NCI-H524 treated with DMSO at 0.1 percent for 48 hours (cell line): Measurements from ENCODE around the gene ADIG.

Experiments
- DNase-seq: peaks from one replicate; lab custom pipeline; 2025; lab: John Stamatoyannopoulos, UW

ADIG gene

DNA sequence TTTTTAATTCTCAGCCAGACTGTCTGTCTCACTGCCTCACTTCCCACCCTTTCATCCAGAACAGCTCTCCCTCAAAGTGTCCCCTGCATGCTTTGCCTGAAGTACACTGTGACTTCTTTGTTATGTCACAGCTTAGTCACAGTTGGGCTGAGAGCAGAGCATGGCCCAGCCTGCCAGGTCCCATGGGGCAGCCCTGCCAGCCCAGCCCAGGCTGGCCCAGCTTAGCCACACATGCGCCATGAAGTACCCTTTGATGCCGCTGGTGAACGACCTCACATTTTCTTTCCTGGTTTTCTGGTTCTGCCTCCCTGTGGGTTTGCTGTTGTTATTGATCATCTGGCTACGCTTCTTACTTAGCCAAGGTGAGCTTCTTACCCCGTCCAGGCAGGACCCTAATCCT, at the start of gene ADIG:
TSS of gene ADIG (plus strand) at position 185 of the 400 bp plus-strand sequence. CDS start at position 239, 54 bp downstream.
- DNase-seq, result no peak

DNA sequence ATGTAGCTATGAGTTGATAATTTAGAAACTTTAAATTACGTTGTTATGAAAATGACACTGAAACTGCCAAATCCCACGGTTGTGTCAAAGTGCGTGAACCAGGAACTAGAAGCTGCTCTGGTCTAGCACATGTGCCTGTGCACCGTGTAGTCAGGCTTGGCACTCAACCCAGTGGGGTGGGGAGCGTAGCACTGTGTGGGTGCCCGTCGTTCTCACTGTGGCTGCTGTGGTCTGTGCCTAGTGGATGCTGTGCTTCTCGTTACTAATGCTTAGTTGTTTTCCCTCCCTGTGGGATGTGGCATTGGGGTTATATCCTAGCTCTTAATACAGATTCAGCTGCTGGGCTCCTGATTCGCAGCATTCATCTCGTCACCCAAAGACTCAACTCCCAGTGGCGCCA, 46.2 kb upstream of the ADIG start:
- DNase-seq, result no peak

DNA sequence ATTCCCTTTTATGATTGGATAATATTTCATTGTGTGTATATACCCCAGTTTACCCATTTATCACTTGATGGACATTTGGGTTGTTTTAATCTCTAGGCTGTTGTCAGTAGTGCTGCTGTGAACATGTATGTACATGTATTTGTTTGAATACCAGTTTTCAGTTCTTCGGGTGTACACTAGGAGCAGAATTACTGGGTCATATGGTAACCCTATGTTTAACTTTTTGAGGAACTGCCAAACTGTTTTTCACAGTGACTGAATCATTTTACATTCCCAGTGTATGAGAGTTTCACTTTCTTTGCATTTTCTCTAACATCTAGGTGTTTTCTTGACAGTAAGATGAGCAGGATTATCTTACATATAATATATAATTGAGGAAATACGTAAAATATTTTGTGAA, 44.7 kb upstream of the ADIG start:
- no peak for DNase-seq

DNA sequence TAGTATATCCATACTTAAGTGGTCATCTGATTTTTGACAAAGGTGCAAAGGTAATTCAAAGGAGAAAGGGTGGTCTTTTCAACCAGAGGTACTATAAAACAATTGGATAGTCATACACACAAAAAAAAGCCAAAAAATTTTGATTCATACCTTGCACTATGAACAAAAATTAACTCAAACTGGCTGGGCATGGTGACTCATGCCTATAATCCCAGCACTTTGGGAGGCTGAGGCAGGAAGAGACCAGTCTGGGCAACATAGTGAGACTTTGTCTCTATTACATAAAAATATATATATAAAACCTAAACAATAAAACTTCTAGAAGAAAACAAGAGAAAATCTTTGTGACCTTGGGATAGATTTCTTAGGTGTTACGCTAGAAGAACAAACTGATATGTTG, 43.8 kb upstream of the ADIG start:
- DNase-seq, result no peak

DNA sequence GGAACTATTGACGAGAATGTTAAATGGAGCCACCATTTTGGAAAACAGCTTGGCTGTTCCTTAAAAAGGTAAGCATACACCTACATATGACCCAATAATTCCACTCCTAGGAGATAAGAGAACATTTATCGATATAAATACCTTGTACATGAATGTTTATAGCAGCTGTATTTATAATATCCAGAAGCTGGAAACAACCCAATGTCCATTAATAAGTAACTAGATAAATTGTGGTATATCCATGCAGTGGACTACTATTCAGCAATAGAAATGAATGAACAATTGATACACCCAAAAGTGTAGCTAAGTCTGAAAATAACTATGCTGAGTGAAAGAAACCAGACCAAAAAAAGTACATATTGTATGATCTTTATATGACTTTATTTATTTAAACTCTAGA, 42.2 kb upstream of the ADIG start:
- DNase-seq, result no peak

DNA sequence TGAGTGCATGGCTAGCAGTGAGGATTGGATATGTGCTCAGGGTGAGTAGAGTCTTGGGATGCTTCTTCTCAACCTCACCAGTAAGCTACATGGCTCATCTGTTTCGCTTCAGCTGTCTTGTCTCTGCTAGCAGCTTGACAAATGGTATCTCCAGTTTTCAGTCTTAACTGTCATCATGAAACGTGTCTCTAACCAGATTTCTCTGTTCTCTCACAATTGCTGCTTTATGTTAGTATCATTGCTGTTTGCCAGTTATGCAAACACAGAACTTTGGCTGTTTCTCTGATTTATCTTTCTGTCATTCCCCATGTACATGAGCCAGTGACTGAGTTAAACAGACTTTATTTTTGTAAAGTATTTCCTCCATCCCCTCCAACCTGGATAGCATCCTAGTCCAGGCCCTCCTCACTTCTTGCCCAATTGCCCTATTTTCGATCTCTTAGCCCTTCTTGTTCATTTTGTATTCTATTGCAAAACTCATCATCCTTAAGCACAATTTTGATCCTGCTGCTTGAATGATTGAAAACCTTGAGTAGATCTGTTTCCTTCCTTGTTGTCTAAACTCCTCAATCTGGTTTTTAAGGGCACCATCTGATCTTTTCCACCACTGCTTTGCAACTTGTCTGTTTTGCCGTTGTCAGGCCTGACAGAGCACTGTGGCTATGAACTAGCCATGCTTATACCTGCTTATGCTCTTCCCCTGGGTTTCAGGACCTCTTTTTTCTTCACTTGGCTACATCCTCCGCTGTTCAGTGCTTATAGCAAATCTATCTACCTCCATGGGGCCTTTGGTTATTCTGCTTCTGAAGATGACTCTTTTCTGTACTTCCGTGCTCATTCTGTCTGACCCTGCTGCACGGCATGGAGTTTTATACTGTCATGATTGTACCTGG, 37.7 kb upstream of the ADIG start:
- DNase-seq, result no peak

DNA sequence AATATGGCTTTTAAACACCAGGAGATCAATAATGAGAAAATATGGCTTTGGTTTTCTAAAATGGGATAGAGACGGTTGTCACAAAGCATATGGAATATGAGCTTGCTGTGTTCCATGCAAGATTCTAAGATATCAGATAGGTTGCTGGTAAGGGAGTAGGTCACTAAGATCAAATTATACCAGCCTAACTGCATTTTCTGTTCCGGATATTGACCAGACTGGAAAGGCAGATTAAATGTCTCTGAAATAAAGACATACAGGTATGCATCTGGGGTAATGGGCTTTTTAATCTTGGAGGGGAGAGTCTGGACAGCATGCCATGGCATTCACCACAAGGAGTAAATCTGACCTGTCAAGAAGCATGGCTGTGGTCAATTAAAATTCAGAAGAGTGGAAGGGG, 35.2 kb upstream of the ADIG start:
- DNase-seq, result no peak

DNA sequence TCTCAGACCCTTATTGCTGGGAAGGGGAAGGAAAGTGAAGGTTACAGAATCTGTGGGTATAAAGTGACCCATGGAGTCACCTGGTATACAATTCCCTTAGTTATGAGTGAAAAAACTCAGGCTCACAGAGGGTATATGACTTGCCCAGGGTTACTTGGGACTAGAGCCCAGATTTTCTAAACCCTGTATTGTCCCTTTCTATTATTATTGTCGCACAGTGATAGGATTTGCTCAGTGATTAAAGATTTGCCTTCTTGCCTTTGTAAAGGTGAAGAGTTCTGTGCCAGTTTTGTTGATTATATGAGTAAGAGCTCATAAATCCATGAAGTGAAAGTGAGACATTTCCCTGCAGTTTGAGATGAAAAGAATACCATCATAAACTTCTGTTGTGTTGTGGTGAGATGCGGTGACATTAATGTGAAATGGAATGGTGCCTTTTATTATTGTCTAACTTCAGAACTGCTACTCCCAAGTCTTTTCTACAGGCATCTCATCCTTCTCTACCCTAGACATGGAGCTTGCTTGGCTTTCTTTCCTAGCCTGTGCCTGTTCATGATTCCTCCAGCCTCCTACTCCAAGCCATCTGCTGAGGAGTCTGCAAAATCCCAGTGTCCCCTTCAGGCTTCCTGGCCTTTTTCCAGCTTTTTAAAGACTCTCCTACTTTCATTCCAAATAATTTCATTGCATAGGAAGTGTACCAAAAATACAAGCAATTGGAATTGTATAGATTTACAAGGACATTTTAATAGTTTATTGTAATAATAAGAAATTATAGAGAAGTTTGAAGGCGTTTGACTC, 33.5 kb upstream of the ADIG start:
- DNase-seq, result no peak

DNA sequence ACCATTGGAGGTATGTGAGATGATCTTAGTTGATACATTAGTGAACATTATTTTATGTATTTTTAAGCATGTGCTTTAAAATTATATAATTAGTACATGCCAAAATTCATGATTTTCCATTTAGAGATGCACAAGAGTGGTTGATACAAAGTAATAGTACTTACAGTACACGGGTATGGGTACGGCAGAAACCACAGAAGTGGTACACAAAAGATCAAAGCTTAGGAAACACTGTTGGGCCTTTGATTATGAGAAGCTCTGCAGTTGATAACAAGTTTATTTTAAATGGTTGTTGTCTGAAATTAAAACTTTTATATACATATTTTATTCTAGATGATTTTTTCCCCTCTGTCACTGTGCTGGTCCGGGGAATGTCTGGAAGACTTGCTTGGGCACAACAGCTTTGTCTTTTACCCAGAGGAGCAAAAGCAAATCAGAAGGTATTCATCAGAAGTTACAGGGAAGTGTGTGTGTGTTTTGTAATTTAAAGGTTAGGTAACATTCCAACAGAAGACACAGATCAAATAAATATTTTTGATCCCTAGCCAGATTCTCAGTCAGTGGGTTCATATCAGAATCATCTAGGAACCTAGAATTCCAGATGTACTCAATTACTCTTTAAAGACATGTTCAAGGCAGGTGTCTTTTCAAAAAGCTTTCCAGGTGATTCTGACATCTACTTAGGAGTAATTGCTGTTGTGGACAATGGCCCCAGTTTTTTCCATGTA, 32.5 kb upstream of the ADIG start:
- DNase-seq, result no peak

DNA sequence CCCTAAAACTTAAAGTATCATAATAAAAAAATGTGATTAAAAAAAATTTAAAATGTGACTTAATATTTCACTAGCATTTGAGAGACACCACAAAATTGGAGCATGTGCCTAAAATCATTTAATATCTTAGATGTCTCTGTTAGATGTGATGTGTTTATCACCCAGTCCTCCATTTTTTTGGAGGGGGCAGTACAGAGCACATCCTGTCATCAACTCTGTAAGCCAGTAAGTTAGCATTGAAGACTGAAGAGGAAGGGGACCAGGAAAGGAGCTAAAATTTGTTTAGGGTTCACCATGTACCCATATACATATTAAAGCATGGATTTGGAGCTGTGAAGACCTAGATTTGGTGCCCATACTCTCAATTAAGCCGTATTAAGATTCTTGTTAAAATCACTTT, 30.7 kb upstream of the ADIG start:
- no peak for DNase-seq

DNA sequence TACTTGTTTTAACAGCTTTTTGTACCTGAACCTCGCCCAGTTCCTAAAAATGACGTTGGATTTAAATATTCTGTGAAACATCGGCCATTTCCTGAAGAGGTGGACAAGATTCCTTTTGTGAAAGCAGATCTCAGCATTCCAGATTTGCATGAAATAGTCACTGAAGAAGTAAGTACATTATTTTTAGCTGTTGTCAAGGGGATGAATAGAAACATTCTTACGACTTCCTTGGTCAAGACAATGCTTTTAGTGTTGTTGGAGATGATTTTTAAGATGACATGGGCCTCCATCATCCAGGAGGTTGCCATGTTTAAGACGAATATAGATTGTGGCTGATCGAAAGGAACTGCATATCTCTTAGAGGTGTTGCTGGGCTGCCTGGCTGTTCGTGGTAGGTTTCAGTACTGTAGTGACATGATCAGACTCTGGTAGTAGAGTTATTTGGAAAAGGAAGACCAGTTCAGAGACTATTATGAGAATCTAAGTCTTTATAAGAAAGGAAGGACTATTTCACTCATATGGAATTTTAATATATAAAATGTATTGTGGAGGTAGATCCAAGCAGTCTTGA, 29.9 kb upstream of the ADIG start:
- DNase-seq, result no peak

DNA sequence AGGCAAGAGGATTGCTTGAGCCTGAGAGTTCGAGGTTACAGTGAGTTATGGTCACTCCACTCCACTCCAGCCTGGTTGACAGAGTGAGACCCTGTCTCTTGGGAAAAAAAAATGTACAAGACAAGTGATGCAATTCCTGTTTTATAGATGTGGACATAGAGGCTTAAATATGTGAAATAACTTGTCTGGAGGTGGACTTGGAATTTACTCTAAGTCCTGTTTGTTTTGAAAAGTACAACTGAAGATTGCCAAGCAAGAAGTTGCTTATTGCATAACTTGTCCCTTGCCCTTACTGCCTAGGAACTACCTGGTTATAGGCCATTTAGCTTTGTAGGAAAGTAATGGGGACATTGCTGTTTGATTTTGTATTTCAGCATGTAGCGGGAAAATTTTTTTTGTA, 26.0 kb upstream of the ADIG start:
- DNase-seq, result no peak

DNA sequence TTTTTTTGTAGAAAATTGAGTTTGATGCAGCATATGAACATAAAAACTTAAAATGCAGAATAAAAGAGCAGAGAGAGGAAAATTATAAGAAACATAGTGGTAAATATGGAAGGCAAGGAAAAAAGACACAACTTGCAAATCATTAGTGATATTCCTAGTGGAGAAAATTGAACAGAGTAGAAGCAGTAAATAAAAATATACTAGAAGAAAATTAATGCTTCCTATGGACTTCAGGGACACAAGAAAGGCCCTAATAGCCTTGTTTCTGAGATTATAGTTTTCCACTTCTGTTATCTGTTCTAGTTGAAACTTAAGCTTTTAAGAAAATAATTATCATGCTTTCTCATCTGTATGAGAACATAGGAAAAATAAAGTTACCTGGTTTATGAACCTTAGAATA, 25.6 kb upstream of the ADIG start:
- DNase-seq, result no peak

DNA sequence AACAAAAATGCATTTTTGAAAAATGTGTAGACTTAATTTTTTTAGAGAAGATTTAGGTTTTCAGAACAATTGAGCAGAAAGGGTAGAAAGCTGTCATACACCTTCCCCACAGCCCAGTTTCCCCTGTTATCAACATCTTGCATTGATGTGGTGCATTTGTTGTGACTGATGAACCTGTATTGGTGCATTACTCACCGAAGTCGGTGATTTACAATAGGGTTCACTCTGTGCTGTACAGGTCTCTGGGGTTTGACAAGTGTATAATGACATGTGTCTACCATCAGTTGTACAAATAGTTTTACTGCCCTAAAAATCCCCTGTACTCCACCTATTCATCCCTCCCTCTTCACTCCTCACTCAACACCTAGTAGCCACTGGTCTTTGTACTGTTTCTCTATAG, 23.8 kb upstream of the ADIG start:
- DNase-seq, result no peak

DNA sequence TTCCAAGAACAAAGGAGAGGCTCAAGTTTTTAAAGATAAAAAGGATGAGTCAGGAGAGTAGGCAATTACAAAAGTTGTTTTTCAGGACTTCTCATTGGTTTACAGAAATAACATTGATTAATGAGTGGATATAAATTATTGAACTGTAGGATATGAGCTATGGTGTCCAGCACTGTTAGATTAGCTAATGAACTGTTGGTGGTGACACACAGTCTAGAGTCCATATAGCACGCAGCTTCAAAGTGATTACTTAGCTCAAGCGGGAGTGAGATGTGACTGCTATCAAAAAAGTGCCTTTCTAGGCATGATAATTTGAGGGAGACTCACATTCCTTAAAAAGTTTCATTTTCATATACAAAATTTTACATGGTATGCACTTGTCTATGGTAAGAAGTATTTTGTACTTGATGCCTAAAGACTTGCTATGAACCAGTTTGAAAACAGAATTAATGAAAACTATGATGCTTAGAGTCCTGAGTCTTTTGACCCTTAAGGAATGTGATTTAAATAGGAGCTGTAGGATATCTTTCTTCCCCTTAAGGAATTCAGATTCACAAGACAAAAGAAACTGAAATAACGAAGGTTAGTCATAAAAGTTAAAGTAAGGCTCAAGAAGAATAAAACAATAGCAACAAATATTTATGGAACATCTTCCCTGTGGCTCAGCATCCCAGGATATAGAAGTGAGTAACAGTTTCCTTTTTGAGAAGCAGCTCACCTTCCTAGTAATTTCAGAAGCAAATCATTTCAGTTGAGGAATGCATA, 22.2 kb upstream of the ADIG start:
- DNase-seq, result no peak

DNA sequence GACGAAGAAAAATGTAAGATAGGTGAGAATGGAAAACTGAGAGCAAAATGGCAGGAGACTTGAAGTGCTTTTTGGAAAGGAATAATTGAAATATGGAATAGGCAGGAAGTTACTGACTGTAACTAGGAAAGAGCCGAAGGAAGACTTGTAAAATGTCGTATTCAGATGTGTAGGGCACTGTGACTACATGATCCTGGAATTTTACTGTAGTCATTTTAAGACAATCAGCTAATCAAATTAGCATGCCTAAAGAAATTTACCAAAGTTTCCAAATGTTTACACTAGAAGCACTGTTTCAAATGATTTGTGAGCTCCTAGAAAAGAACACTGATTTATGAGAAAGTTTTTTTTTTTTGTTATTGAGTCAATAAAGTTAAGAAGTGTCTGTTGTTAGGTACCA, 21.2 kb upstream of the ADIG start:
- DNase-seq, result no peak

DNA sequence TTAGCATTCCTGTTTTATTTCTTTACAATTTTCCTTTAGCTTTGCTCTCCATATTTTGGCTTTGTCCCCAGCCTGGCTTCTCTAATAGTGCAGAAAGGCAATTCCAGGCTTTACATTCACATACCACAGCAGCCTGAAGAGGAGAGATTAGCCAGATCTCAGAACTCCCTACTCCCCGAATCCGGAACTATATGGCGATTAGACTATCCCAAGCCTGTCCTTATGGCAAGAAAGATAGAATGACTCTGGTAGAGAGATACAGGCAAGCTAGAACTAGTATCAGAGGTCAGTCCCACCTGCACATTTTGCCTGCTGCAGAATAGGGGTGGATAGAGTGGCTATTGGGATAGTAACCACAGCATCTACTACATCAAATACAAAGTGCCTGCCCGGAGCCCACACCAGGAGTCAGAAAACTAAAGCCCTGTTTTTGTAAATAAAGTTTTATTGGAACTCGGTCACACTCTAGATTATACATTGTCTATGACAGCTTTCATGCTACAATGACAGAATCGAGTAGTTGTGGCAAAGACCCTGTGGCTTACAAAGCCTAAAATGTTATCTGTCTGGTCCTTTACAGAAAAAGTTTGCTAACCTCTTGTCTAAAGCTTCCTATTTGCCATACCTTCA, 17.1 kb upstream of the ADIG start:
- no peak for DNase-seq

DNA sequence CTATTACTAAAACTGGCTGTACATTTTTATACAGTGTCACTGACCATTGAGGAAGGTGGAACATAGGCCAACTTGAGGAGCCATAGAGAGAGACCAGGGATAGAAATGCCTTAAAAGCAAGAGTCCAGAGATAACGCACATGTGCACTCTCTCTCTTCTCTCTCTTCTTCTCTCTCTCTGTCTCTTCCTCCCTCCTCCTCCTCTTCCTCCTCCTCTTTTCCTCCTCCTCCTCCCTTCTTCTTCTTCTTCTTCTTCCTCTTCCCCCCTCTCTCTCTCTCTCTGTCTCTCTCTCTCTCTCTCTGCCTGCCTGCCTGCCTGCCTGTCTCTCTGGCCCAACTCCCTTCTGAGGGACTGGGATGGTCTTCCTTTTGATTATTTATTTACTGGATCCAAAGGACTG, 16.3 kb upstream of the ADIG start:
- no peak for DNase-seq

DNA sequence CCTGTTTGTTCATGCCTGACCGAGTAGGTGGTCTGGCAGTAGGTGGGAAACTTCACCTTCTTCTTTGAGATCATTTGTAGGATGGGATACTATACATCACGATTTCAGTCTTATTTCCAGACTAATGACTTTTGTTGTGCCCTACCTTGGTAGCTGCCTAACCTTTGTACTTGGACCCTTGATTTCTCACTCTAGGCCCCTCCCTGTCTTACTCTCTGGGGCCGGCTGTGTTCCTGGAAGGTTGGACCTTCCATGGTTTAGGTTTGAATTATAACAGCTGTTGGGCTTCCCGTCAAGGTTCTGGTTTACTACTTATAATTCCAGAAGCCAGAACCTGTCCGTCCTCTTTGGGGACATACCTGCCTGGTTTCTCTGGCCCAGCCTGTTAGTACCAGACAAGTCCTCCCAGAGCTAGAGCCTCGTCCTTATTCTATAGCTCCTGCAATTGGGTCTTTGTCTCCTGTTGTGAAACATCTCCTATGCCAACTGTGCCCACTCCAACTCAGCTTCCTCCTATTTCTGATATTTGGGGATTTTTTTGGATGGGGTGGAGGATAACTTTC, 14.9 kb upstream of the ADIG start:
- DNase-seq, result no peak

DNA sequence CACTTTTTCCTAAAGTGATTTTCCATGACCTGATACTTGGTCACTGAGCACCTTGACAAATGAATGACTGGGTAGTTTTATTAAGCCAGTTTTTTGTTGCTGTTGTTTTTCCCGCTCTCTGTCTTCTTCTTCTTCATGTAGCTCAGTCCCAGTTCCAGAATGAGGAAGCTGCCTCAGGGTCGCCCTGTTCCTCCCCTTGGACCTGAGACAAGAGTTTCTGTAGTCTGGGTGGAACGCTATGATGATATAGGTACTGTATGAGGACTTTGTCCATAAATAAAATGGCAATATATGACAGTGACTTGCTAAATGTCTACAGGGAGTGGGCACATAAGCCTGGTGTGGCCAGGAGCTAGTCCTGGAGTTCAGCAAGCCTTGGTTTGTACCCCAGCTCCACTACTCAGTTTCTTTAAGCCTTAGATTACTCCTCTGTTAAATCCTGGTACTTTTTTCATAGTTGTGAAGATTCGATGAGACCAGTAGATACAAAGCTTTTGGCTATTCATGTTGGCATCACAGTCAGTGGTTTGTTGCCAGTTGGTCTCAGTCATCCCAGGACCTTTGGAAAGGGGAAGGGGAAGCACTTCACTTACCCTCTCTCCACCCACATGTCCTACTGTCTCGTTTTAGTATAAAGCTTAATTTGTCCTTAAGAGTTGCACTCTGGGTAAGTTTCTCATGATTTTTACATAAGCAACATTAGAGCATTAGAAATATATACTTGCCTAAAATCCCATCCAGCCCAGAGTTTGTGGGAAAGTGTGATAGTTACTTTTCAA, 11.1 kb upstream of the ADIG start:
- no peak for DNase-seq
